Hepatocyte (in vitro differentiated cells): Measurements from ENCODE around the gene PPHLN1.

ENCODE experiments used
- CTCF ChIP-seq: fragments of 200-600 bp; sonication (generic); IDR thresholded peaks from 2 replicates; pipeline ENCODE4 v1.5.1; 2016; ENCODE audit warnings: antibody characterized with exemption, mild to moderate bottlenecking; ENCODE audit not compliant: poor library complexity
- EZH2 ChIP-seq: fragments of 200-600 bp; sonication (generic); IDR thresholded peaks from 2 replicates; pipeline ENCODE4 v1.6.1; 2016; ENCODE audit warnings: antibody characterized with exemption, mild to moderate bottlenecking, borderline replicate concordance

GRCh38 chr12:42322567-42322966, 3.4 kb upstream of the PPHLN1 start:
- TF ChIP-seq CTCF = no peak
- TF ChIP-seq EZH2 = no peak
